NCI-H510A treated with DMSO at 0.1 percent for 48 hours (cell line): Measurements from ENCODE around the gene KDM8.
A peak's percentile ranks its signal among the peaks of the same experiment; 100 is the strongest.

Experiments
- DNase-seq: peaks from one replicate; lab custom pipeline; 2025; lab: John Stamatoyannopoulos, UW

KDM8 gene

GRCh38 chr16:27268376-27269299 is 65.3 kb downstream of the KDM8 start, which contains the start of gene NSMCE1:
NSMCE1 (minus strand) TSS chr16:27268772; CDS start chr16:27257570, 11,202 bp downstream.
- peak; percentile 99 for DNase-seq

- DNase-seq = peak; percentile 22
Measured at GRCh38 chr16:27269300-27270150, 66.2 kb downstream of the KDM8 start.

GRCh38 chr16:27270349-27270748 is 67.0 kb downstream of the KDM8 start:
- no peak for DNase-seq
